HG03175 (cell line): ENCODE results near the gene SCYL1.
A peak's percentile ranks its signal among the peaks of the same experiment; 100 is the strongest.

Experiments used
- ATAC-seq: cut with Tn5 transposase; IDR thresholded peaks from one replicate; pipeline ENCODE4 v1.9.1; 2021; ENCODE audit warnings: mild to moderate bottlenecking, moderate library complexity; ENCODE audit not compliant: unreplicated experiment

SCYL1 gene

GRCh38 chr11:65492637-65493366 lies 32.1 kb upstream of the SCYL1 start:
- no peak for ATAC-seq

- ATAC-seq, result no peak
These were observed 31.3 kb upstream of the SCYL1 start for GRCh38 chr11:65493367-65494176.

GRCh38 chr11:65496304-65497140 lies 28.4 kb upstream of the SCYL1 start:
- no peak for ATAC-seq

GRCh38 chr11:65497141-65498041 lies 27.5 kb upstream of the SCYL1 start:
- ATAC-seq, result peak; percentile 60

- ATAC-seq, result no peak
These were observed 26.7 kb upstream of the SCYL1 start for GRCh38 chr11:65498042-65498726.

- no peak for ATAC-seq
These were observed 26.2 kb upstream of the SCYL1 start for GRCh38 chr11:65498727-65498976.

GRCh38 chr11:65498977-65499712 lies 25.7 kb upstream of the SCYL1 start, which contains the start of gene MALAT1:
Gene MALAT1 (plus strand): TSS chr11:65499045.
- peak; percentile 28 for ATAC-seq

GRCh38 chr11:65499713-65500386 lies 25.0 kb upstream of the SCYL1 start:
- no peak for ATAC-seq

GRCh38 chr11:65500387-65501185 lies 24.3 kb upstream of the SCYL1 start:
- no peak for ATAC-seq

GRCh38 chr11:65501186-65501471 lies 23.8 kb upstream of the SCYL1 start:
- ATAC-seq, result no peak

GRCh38 chr11:65501472-65502273 lies 23.2 kb upstream of the SCYL1 start:
- ATAC-seq, result no peak

GRCh38 chr11:65502274-65502554 lies 22.7 kb upstream of the SCYL1 start:
- no peak for ATAC-seq

GRCh38 chr11:65502555-65503367 lies 22.1 kb upstream of the SCYL1 start:
- no peak for ATAC-seq

GRCh38 chr11:65503368-65503948 lies 21.4 kb upstream of the SCYL1 start:
- no peak for ATAC-seq

- ATAC-seq, result no peak
These were observed 20.8 kb upstream of the SCYL1 start for GRCh38 chr11:65503949-65504673.
